ENCODE data around the gene SNAPC3. TPM values are rescaled to one million over a fixed set of nuclear protein-coding genes. Genes with fewer than 3 reads are reported as not detected.

Gene SNAPC3
- total RNA-seq, 1 experiment from 2014 or later: 26.2 TPM

DNA sequence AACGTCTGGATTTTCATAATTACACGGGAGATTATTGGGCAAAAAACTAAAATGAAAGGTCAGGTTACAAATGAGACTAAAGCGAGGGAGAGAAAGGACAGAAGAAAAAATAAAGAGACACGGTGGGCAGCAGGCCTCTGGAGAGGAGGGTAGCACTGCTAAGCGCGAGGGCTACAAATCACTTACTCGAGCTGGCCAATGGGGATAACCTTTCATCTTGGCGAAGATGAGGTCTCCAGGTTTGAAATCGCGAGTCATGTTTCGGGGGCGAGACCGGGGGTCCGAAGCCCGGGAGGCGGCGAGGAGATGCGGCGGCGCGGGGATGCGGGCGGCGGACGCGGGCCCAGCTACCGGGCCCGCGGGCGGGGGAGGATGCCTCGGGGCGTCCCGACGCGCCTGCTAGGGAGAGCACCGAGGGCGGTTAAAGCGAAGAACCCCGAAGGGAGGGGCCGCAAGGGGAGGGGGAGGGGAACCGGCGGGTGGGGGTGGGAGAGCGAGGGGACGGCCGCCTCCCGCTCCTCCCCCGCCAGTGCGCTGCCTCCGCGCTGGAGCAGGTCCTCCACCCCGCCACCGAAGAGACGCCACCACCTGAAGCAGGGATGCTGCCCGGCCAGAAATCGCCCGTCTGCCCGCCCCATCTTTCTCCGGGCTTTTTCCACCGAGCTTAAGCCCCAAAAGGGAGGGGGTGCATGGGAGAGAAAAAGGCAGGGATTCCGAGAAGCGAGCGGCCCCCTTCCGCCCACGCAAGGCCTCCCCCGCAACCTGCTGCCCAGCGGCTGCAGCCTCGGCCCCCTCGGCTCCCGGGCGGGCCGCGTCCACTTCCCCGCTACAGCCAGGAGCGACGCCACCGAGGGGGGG lies 87.5 kb downstream of the SNAPC3 start:
- BruUV-seq (replicated peaks): no TSS peak
- Histone ChIP-seq H3K36me3 (ENCODE audit: insufficient read depth, low read length, poor library complexity, severe bottlenecking) (peaks cover 11% of the 10 kb centered on the region), H3K27ac (ENCODE audit: low read depth, low read length, poor library complexity, severe bottlenecking) (peak overlapping the region; percentile 100), H3K9me3 (ENCODE audit: low read depth, low read length, poor library complexity, severe bottlenecking) (no peaks in the 10 kb centered on the region), H3K4me1 (ENCODE audit: insufficient read depth, low read length, poor library complexity, severe bottlenecking) (no peaks in the 10 kb centered on the region), H3K4me3 (ENCODE audit: low read depth, low read length, poor library complexity, severe bottlenecking) (peak overlapping the region; percentile 79), H3K27me3 (replicated peaks; ENCODE audit: insufficient read depth, low read depth, low read length, poor library complexity) (no peaks in the 10 kb centered on the region)
- intact Hi-C loops (cut with micrococcal nuclease; ENCODE audit: unreplicated experiment): no loop called here
- ChIA-PET CTCF (interaction anchor here (0.6 kb wide), 1 partner anchor 300 kb away, joined by 3 read pairs; no protein-coding TSS in a partner anchor), POLR2A (ENCODE audit: low non-redundant PET) (no interaction called here)
- peak; percentile 29 for DNase-seq (ENCODE audit: low spot score)
- no peak for TF ChIP-seq EZH2 (IDR thresholded peaks at IDR 0.05; ENCODE audit: borderline replicate concordance, low read depth, low read length, poor library complexity, severe bottlenecking)
- TF ChIP-seq, protein P1, sequence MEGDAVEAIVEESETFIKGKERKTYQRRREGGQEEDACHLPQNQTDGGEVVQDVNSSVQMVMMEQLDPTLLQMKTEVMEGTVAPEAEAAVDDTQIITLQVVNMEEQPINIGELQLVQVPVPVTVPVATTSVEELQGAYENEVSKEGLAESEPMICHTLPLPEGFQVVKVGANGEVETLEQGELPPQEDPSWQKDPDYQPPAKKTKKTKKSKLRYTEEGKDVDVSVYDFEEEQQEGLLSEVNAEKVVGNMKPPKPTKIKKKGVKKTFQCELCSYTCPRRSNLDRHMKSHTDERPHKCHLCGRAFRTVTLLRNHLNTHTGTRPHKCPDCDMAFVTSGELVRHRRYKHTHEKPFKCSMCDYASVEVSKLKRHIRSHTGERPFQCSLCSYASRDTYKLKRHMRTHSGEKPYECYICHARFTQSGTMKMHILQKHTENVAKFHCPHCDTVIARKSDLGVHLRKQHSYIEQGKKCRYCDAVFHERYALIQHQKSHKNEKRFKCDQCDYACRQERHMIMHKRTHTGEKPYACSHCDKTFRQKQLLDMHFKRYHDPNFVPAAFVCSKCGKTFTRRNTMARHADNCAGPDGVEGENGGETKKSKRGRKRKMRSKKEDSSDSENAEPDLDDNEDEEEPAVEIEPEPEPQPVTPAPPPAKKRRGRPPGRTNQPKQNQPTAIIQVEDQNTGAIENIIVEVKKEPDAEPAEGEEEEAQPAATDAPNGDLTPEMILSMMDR (conservative IDR thresholded peaks at IDR 0.05; ENCODE audit: low read depth, low read length): no peak

DNA sequence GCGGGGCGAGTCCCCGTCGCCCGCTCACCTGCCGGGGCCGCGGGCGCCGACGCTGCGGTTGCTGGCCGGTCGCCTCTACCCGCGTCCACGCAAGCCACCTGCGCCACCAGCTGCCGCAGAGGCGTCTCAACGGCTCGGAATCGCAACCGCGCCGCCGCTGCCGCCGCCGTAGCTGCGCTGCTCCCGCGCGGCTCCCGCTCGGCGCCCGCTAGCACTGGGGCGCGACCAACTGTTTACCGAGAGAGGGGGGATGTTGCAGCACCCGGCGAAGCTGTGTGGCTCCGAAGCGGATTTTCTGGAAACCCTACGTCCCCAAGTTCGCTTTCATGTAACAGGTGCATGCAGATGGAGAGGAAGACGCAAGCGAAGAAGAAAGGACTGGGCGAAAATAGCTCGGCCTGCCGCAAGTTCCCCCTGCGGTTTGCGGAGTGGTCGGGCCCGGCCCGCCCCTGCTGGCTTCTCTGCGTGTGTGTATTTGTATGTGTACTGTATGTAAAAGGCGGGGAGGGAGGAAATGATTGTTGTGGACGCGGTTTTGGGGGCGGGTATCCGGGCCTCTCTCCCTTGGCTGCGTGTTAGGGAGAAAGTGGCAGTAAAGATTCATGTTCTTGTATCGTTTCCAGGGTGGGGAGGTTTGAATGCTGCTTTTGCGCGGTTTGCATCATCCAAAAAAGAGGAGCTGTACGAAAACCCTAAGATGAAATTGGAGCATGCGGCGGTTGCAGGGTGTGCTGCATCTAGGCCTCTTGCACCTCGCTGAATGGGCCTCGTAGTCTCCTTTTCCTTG lies 88.3 kb downstream of the SNAPC3 start, which contains the start of gene PSIP1:
Gene PSIP1, minus strand, starts transcription at position 182 of the 787 bp plus-strand sequence. CDS start 782 bp downstream, outside the sequence.
- Histone ChIP-seq H3K4me3 (ENCODE audit: low read depth, low read length, poor library complexity, severe bottlenecking) (peak within 1 kb of the TSS; percentile 79), H3K27me3 (replicated peaks; ENCODE audit: insufficient read depth, low read depth, low read length, poor library complexity) (no peaks in the 10 kb centered on the region), H3K9me3 (ENCODE audit: low read depth, low read length, poor library complexity, severe bottlenecking) (no peaks in the 10 kb centered on the region), H3K36me3 (ENCODE audit: insufficient read depth, low read length, poor library complexity, severe bottlenecking) (peaks cover 10% of the 10 kb centered on the region), H3K4me1 (ENCODE audit: insufficient read depth, low read length, poor library complexity, severe bottlenecking) (no peaks in the 10 kb centered on the region), H3K27ac (ENCODE audit: low read depth, low read length, poor library complexity, severe bottlenecking) (peak within 1 kb of the TSS; percentile 100)
- DNase-seq (ENCODE audit: low spot score): peak; percentile 77
- no TSS peak for BruUV-seq (replicated peaks)
- TF ChIP-seq EZH2 (IDR thresholded peaks at IDR 0.05; ENCODE audit: borderline replicate concordance, low read depth, low read length, poor library complexity, severe bottlenecking): no peak
- TF ChIP-seq, protein P1 (conservative IDR thresholded peaks at IDR 0.05; ENCODE audit: low read depth, low read length): no peak
- intact Hi-C loops (cut with micrococcal nuclease; ENCODE audit: unreplicated experiment): no loop called here
- ChIA-PET CTCF (no interaction called here), POLR2A (ENCODE audit: low non-redundant PET) (interaction anchor here (0.5 kb wide), 1 partner anchor 223 kb away, joined by 13 read pairs; no protein-coding TSS in a partner anchor)

Other genes starting within 250 kb of the SNAPC3 start
- gene TTC39B, start 115.7 kb upstream of the SNAPC3 start, total RNA-seq (2021): 0.52 and 1.6 TPM in 2 replicates
- 70.0 and 78.5 TPM in 2 replicates for gene PSIP1, start 88.1 kb downstream of the SNAPC3 start, total RNA-seq (2021)
- gene CCDC171, start 130.2 kb downstream of the SNAPC3 start, total RNA-seq (2021): 72.5 and 77.4 TPM in 2 replicates